Testis (tissue), 3 donors: ENCODE data around the gene ZBTB40. TPM values are rescaled to one million over a fixed set of nuclear protein-coding genes. Genes with fewer than 3 reads are reported as not detected.

Experiments used
- DNase-seq: peaks from one replicate; pipeline ENCODE4 v3.0.0-alpha.2; 2019
- H3K27ac ChIP-seq, 2 donors: fragments of 200-600 bp; sonication (generic); one replicate each; pipeline ENCODE4 v1.5.1; 2019
- H3K27me3 ChIP-seq: fragments of 200-600 bp; sonication (generic); one replicate; pipeline ENCODE4 v1.5.1; 2019
- H3K36me3 ChIP-seq: fragments of 200-600 bp; sonication (generic); one replicate; pipeline ENCODE4 v1.5.1; 2017; ENCODE audit warnings: low read depth; ENCODE audit errors: missing control alignments
- H3K4me1 ChIP-seq: fragments of 200-600 bp; sonication (generic); one replicate; pipeline ENCODE4 v1.5.1; 2019
- H3K4me3 ChIP-seq, 2 donors: fragments of 200-600 bp; sonication (generic); one replicate each; pipeline ENCODE4 v1.5.1; 2017 to 2019
- H3K9me3 ChIP-seq: fragments of 200-600 bp; sonication (generic); one replicate; pipeline ENCODE4 v1.5.1; 2017
- CTCF ChIP-seq, 3 experiments: fragments of 450-650 bp in 2 of 3; fragments of 200-600 bp in 1 of 3; sonication (generic) in 1 of 3; IDR thresholded peaks; one replicate each; pipeline ENCODE4 v1.5.1; 2016 to 2019; ENCODE audit warnings: antibody characterized with exemption in 3 of 3, mild to moderate bottlenecking in 2 of 3, moderate library complexity in 1 of 3
- POLR2A ChIP-seq: fragments of 450-650 bp; IDR thresholded peaks from one replicate; pipeline ENCODE4 v1.6.1; 2017; ENCODE audit warnings: antibody characterized with exemption, mild to moderate bottlenecking, moderate library complexity
- WGBS, 2 donors: methylation state at CpG; one replicate each; pipeline ENCODE4 v1.1.5; 2018; 5-methylcytosine and 5-hydroxymethylcytosine counted together
- intact Hi-C: fragments of 100-400 bp; cut with DNase I; formaldehyde crosslinking; loops from one replicate; pipeline ENCODE4 v1.15.1; 2023; ENCODE audit warnings: low total_unique reads
- polyA plus RNA-seq: library from polyadenylated mRNA; stranded (reverse); fragments of 350-450 nt; fragmentation: Illumina TruSeq; extraction: RNeasy Lipid Tissue Mini Kit (QIAGEN cat#74804); gene quantifications from one replicate; pipeline ENCODE4 v1.2.3, GENCODE V29; 2014; ENCODE audit warnings: low read depth, low replicate concordance; ENCODE audit not compliant: insufficient read depth
- total RNA-seq, 2 donors: library from RNA; depleted of rRNA; stranded (reverse); fragments of >200 nt; gene quantifications; one replicate each; pipeline ENCODE4 v1.2.3, GENCODE V29; 2016

Gene ZBTB40
- total and polyA plus RNA-seq, 3 donors from 2014 or later, result 15.6 to 28.6 (median 28.1) TPM

GRCh38 chr1:22498463-22498862 lies 46.8 kb downstream of the ZBTB40 start:
- Histone ChIP-seq H3K36me3 (no peaks in the 10 kb centered on the region), H3K4me1 (peaks cover 17% of the 10 kb centered on the region), H3K4me3 (no peak overlapping the region), H3K27ac (no peak overlapping the region), H3K27me3 (no peaks in the 10 kb centered on the region), H3K9me3 (no peaks in the 10 kb centered on the region)
- 66 to 90% methylated on average over 2 of the region's 2 CpGs for WGBS, 2 donors
- no peak for TF ChIP-seq CTCF (IDR thresholded peaks at IDR 0.05)
- TF ChIP-seq POLR2A, result no peak
- intact Hi-C loops, result no loop called here
- no peak for DNase-seq

GRCh38 chr1:22500058-22500457 lies 48.4 kb downstream of the ZBTB40 start:
- Histone ChIP-seq H3K27ac (no peak overlapping the region), H3K27me3 (no peaks in the 10 kb centered on the region), H3K4me3 (no peak overlapping the region), H3K9me3 (no peaks in the 10 kb centered on the region), H3K4me1 (peaks cover 17% of the 10 kb centered on the region), H3K36me3 (no peaks in the 10 kb centered on the region)
- DNase-seq, result no peak
- WGBS, 2 donors, result 75 to 91% methylated on average over 4 of the region's 4 CpGs
- TF ChIP-seq POLR2A, result no peak
- TF ChIP-seq CTCF (IDR thresholded peaks at IDR 0.05), result no peak
- intact Hi-C loops, result no loop called here

GRCh38 chr1:22500471-22500870 lies 48.8 kb downstream of the ZBTB40 start:
- Histone ChIP-seq H3K9me3 (no peaks in the 10 kb centered on the region), H3K4me1 (peaks cover 17% of the 10 kb centered on the region), H3K4me3 (no peak overlapping the region), H3K27ac (no peak overlapping the region), H3K36me3 (no peaks in the 10 kb centered on the region), H3K27me3 (no peaks in the 10 kb centered on the region)
- intact Hi-C loops, result no loop called here
- TF ChIP-seq CTCF (IDR thresholded peaks at IDR 0.05), result no peak
- TF ChIP-seq POLR2A, result no peak
- DNase-seq, result peak; percentile 31
- WGBS, 2 donors, result 42 to 51% methylated on average over 6 of the region's 6 CpGs

GRCh38 chr1:22502202-22502601 lies 50.6 kb downstream of the ZBTB40 start:
- intact Hi-C loops, result no loop called here
- peaks cover 17% of the 10 kb centered on the region for H3K4me1 ChIP-seq
- H3K27ac ChIP-seq, result no peak overlapping the region
- no peak for DNase-seq
- no peaks in the 10 kb centered on the region for H3K27me3 ChIP-seq
- H3K4me3 ChIP-seq, result no peak overlapping the region
- H3K36me3 ChIP-seq, result no peaks in the 10 kb centered on the region
- no peak for TF ChIP-seq POLR2A
- TF ChIP-seq CTCF (IDR thresholded peaks at IDR 0.05), result no peak
- H3K9me3 ChIP-seq, result no peaks in the 10 kb centered on the region
- WGBS, 2 donors, result 100% methylated on average over 1 of the region's 1 CpG

GRCh38 chr1:22503721-22504410 lies 52.2 kb downstream of the ZBTB40 start:
- H3K4me1 ChIP-seq, result peaks cover 17% of the 10 kb centered on the region

More at GRCh38 chr1:22503721-22504410, 52.2 kb downstream of the ZBTB40 start:
- no peak for TF ChIP-seq CTCF (IDR thresholded peaks at IDR 0.05)
- TF ChIP-seq POLR2A, result no peak
- Histone ChIP-seq H3K27me3 (no peaks in the 10 kb centered on the region), H3K36me3 (no peaks in the 10 kb centered on the region), H3K4me3 (no peak overlapping the region), H3K27ac (no peak overlapping the region), H3K9me3 (no peaks in the 10 kb centered on the region)
- 61 to 72% methylated on average over 2 of the region's 2 CpGs for WGBS, 2 donors
- intact Hi-C loops, result no loop called here
- no peak for DNase-seq
